ENCODE data around the gene VSTM2L. TPM values are rescaled to one million over a fixed set of nuclear protein-coding genes. Genes with fewer than 3 reads are reported as not detected.

The VSTM2L gene
- total RNA-seq, 2 donors from 2014 or later, result 5.3 to 7.0 TPM

DNA sequence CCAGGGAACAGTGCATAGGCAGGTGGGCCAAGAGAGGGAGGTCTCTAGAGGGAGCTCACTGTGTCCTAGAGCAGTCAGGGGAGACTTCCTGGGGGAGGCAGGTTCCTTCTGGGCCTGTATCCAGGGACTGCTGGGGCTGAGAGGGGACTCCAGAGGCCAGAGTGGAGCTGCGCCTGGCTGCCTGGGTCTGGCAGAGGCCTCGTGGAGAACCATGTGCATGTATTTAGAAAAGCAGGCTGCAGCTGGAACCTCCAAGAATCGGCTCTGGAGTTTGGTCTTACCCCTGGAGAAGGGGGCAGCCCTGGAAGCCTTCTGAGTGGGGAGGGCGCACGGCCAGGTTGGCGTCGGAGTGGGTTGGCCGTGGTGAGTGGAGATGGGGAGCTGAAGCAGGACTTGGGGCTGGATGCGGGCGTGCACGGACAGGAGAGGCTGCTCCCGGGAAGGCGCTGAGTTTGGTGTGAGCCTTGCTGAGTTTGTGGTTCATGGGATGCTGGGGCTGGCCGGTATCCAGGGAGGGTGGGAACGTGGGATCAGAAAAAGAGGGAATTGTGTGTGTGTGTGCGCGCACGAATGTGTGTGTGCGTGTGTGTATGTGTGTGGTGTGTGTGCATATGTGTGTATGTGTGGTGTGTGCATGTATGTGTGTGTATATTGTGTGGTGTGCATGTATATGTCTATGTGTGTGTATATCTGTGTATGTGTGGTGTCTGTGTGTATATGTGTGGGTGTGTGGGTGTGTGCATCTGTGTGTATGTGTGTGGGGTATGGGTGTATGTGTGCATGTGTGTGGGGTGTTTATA lies 10.8 kb downstream of the VSTM2L start:
- Histone ChIP-seq H3K27ac (no peak overlapping the region), H3K9me3 (no peaks in the 10 kb centered on the region), H3K4me3 (no peak overlapping the region), H3K4me1 (peaks cover 12% of the 10 kb centered on the region), H3K27me3 (peaks cover 0 to 5% of the 10 kb centered on the region in 2 donors), H3K36me3 (replicated peaks in 1 of 2; ENCODE audit: insufficient read depth in 1 of 2, low read depth in 2 of 2) (no peaks in the 10 kb centered on the region)
- no peak for DNase-seq
- intact Hi-C loops (cut with DNase I), result no loop called here
- no peak for ATAC-seq
- TF ChIP-seq, protein P1, sequence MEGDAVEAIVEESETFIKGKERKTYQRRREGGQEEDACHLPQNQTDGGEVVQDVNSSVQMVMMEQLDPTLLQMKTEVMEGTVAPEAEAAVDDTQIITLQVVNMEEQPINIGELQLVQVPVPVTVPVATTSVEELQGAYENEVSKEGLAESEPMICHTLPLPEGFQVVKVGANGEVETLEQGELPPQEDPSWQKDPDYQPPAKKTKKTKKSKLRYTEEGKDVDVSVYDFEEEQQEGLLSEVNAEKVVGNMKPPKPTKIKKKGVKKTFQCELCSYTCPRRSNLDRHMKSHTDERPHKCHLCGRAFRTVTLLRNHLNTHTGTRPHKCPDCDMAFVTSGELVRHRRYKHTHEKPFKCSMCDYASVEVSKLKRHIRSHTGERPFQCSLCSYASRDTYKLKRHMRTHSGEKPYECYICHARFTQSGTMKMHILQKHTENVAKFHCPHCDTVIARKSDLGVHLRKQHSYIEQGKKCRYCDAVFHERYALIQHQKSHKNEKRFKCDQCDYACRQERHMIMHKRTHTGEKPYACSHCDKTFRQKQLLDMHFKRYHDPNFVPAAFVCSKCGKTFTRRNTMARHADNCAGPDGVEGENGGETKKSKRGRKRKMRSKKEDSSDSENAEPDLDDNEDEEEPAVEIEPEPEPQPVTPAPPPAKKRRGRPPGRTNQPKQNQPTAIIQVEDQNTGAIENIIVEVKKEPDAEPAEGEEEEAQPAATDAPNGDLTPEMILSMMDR (IDR thresholded peaks at IDR 0.05), result no peak
- TF ChIP-seq POLR2A (IDR thresholded peaks at IDR 0.05), result no peak
- 65 to 70% methylated on average over 19 of the region's 19 CpGs for WGBS, 2 donors

DNA sequence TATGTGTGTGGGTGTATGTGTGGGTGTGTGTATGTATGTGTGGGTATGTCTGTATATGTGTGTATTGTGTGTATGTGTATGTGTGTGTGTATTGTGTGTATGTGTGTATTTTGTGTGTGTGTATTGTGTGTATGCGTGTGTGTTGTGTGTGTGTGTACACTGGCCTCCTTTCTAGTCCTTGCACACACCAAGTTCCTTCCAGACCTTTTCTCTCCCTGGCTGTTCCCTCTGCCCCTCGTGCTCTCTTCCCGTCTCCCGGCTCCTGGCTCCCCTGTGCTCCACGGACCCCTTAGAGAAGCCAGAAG lies 11.4 kb downstream of the VSTM2L start:
- no peak for ATAC-seq

GRCh38 chr20:37914672-37915433 lies 11.9 kb downstream of the VSTM2L start:
- H3K9me3 ChIP-seq, result no peaks in the 10 kb centered on the region
- H3K36me3 ChIP-seq (replicated peaks in 1 of 2; ENCODE audit: insufficient read depth in 1 of 2, low read depth in 2 of 2), result no peaks in the 10 kb centered on the region
- no peak overlapping the region for H3K27ac ChIP-seq
- TF ChIP-seq POLR2A (IDR thresholded peaks at IDR 0.05), result no peak
- TF ChIP-seq, protein P1 (IDR thresholded peaks at IDR 0.05), result no peak
- intact Hi-C loops (cut with DNase I), result no loop called here
- H3K4me3 ChIP-seq, result no peak overlapping the region
- peaks cover 0 to 5% of the 10 kb centered on the region in 2 donors for H3K27me3 ChIP-seq
- no peak for DNase-seq
- 16 to 23% methylated on average over 24 to 34 of the region's 34 CpGs for WGBS, 2 donors
- H3K4me1 ChIP-seq, result peaks cover 12% of the 10 kb centered on the region
- no peak for ATAC-seq

More for the DNA sequence above, 11.4 kb downstream of the VSTM2L start:
- TF ChIP-seq POLR2A (IDR thresholded peaks at IDR 0.05), result no peak
- TF ChIP-seq, protein P1 (IDR thresholded peaks at IDR 0.05), result no peak
- H3K9me3 ChIP-seq, result no peaks in the 10 kb centered on the region
- no peak for DNase-seq
- no peak overlapping the region for H3K27ac ChIP-seq
- intact Hi-C loops (cut with DNase I), result no loop called here
- 41 to 57% methylated on average over 5 of the region's 5 CpGs for WGBS, 2 donors
- peaks cover 12% of the 10 kb centered on the region for H3K4me1 ChIP-seq
- H3K27me3 ChIP-seq, result peaks cover 0 to 5% of the 10 kb centered on the region in 2 donors
- H3K4me3 ChIP-seq, result no peak overlapping the region
- H3K36me3 ChIP-seq (replicated peaks in 1 of 2; ENCODE audit: insufficient read depth in 1 of 2, low read depth in 2 of 2), result no peaks in the 10 kb centered on the region

DNA sequence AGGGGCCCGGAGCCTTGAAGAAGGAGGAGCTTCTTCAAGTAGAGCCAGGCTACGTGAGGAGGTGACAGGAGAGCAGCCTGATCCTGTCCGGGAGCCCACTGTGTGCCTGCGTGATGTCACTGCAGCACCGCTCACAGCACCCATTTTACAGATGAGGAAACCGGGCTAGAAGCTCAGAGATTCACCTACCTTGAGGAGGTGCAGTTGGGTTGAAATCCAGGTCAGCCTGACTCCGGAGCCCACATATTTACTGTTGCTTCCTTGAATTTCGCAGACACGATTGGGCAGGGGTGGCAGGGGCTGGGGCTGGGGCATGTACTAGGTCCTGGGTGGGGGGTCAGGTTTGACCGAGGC lies 12.5 kb downstream of the VSTM2L start:
- no peak overlapping the region for H3K27ac ChIP-seq
- peaks cover 0 to 5% of the 10 kb centered on the region in 2 donors for H3K27me3 ChIP-seq
- no peak for TF ChIP-seq POLR2A (IDR thresholded peaks at IDR 0.05)
- TF ChIP-seq, protein P1 (IDR thresholded peaks at IDR 0.05), result no peak
- 57 to 62% methylated on average over 7 to 10 of the region's 10 CpGs for WGBS, 2 donors
- no peak overlapping the region for H3K4me3 ChIP-seq
- intact Hi-C loops (cut with DNase I), result no loop called here
- peaks cover 12% of the 10 kb centered on the region for H3K4me1 ChIP-seq
- H3K36me3 ChIP-seq (replicated peaks in 1 of 2; ENCODE audit: insufficient read depth in 1 of 2, low read depth in 2 of 2), result no peaks in the 10 kb centered on the region
- H3K9me3 ChIP-seq, result no peaks in the 10 kb centered on the region
- ATAC-seq (no peak), DNase-seq (no peak)

Data from body of pancreas (tissue), 4 donors.